ENCODE results near the gene ZNF611.

DNA sequence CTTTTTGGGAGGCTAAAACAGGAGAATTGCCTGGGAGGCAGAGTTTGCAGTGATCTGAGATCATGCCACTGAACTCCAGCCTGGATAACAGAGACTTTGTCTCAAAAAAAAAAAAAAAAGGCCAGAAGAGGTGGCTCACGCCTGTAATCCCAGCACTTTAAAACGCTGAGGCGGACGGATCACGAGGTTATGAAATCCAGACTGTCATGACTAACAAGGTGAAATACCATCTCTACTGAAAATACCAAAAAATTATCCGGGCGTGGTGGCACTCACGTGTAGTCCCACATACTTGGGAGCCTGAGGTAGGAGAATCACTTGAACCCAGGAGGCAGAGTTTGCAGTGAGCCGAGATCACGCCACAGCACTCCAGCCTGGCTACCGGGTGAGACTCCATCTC, 39.9 kb downstream of the ZNF611 start:
- TF ChIP-seq EP300 (IDR thresholded peaks at IDR 0.05), result no peak
- TF ChIP-seq, protein P1, sequence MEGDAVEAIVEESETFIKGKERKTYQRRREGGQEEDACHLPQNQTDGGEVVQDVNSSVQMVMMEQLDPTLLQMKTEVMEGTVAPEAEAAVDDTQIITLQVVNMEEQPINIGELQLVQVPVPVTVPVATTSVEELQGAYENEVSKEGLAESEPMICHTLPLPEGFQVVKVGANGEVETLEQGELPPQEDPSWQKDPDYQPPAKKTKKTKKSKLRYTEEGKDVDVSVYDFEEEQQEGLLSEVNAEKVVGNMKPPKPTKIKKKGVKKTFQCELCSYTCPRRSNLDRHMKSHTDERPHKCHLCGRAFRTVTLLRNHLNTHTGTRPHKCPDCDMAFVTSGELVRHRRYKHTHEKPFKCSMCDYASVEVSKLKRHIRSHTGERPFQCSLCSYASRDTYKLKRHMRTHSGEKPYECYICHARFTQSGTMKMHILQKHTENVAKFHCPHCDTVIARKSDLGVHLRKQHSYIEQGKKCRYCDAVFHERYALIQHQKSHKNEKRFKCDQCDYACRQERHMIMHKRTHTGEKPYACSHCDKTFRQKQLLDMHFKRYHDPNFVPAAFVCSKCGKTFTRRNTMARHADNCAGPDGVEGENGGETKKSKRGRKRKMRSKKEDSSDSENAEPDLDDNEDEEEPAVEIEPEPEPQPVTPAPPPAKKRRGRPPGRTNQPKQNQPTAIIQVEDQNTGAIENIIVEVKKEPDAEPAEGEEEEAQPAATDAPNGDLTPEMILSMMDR (IDR thresholded peaks at IDR 0.05), result no peak

Data from ovary (tissue), 3 donors.